ENCODE data around the gene CARMIL1.
A peak's percentile ranks its signal among the peaks of the same experiment; 100 is the strongest.

Gene CARMIL1

GRCh38 chr6:25363427-25363826 is 84.3 kb downstream of the CARMIL1 start:
- Histone ChIP-seq H3K4me1 (ENCODE audit: control insufficient read depth, insufficient read depth, low read depth, low read length) (peaks cover 11% of the 10 kb centered on the region), H3K9ac (ENCODE audit: low read length) (no peak overlapping the region), H2BK5ac (ENCODE audit: low read depth, low read length, poor library complexity, severe bottlenecking) (no peak overlapping the region), H3K27ac (ENCODE audit: low read length, poor library complexity, severe bottlenecking) (no peak overlapping the region), H3K9me3 (ENCODE audit: control insufficient read depth, low read length) (no peaks in the 10 kb centered on the region), H3K14ac (ENCODE audit: low read length in 2 of 2) (no peak overlapping the region), H3K27me3 (ENCODE audit: control insufficient read depth in 1 of 2, insufficient read depth in 1 of 2, low read length in 2 of 2) (no peaks in the 10 kb centered on the region), H3K4me3 (ENCODE audit: insufficient read depth in 1 of 2, low read depth in 1 of 2, low read length in 2 of 2) (no peak overlapping the region), H3K36me3 (ENCODE audit: control insufficient read depth in 1 of 2, insufficient read depth in 2 of 2, low read depth in 1 of 2, low read length in 2 of 2) (no peaks in the 10 kb centered on the region), H4K91ac (ENCODE audit: low read length) (no peak overlapping the region), H2AFZ (ENCODE audit: low read depth, low read length) (no peak overlapping the region), H2BK12ac (ENCODE audit: low read length in 2 of 2) (no peak overlapping the region), H2AK5ac (ENCODE audit: low read length, severe bottlenecking) (no peak overlapping the region), H3K23ac (ENCODE audit: low read length in 2 of 2) (no peak overlapping the region), H3K4ac (ENCODE audit: low read depth in 1 of 2, low read length in 2 of 2) (no peak overlapping the region), H2BK120ac (ENCODE audit: low read depth, low read length) (no peak overlapping the region), H3K79me1 (replicated peaks; ENCODE audit: low read length, poor library complexity, severe bottlenecking) (peaks cover 29% of the 10 kb centered on the region), H3K4me2 (ENCODE audit: low read length, poor library complexity, severe bottlenecking) (no peak overlapping the region), H2BK15ac (ENCODE audit: low read depth, poor library complexity, severe bottlenecking) (no peak overlapping the region), H4K8ac (ENCODE audit: low read length) (no peak overlapping the region), H3K18ac (ENCODE audit: low read depth in 1 of 2, low read length in 2 of 2) (no peak overlapping the region)
- 83% methylated on average over 2 of the region's 2 CpGs for WGBS
- DNase-seq, result no peak

GRCh38 chr6:25365154-25365553 is 86.0 kb downstream of the CARMIL1 start:
- H2AFZ ChIP-seq (ENCODE audit: low read depth, low read length), result no peak overlapping the region
- no peaks in the 10 kb centered on the region for H3K9me3 ChIP-seq (ENCODE audit: control insufficient read depth, low read length)
- H3K9ac ChIP-seq (ENCODE audit: low read length), result no peak overlapping the region
- H2BK120ac ChIP-seq (ENCODE audit: low read depth, low read length), result no peak overlapping the region
- peaks cover 32% of the 10 kb centered on the region for H3K79me1 ChIP-seq (replicated peaks; ENCODE audit: low read length, poor library complexity, severe bottlenecking)
- H2BK12ac ChIP-seq (ENCODE audit: low read length in 2 of 2), result no peak overlapping the region
- H3K36me3 ChIP-seq (ENCODE audit: control insufficient read depth in 1 of 2, insufficient read depth in 2 of 2, low read depth in 1 of 2, low read length in 2 of 2), result no peaks in the 10 kb centered on the region
- no peak overlapping the region for H4K8ac ChIP-seq (ENCODE audit: low read length)
- no peak overlapping the region for H3K23ac ChIP-seq (ENCODE audit: low read length in 2 of 2)
- no peaks in the 10 kb centered on the region for H3K27me3 ChIP-seq (ENCODE audit: control insufficient read depth in 1 of 2, insufficient read depth in 1 of 2, low read length in 2 of 2)
- no peak overlapping the region for H3K4ac ChIP-seq (ENCODE audit: low read depth in 1 of 2, low read length in 2 of 2)
- H3K14ac ChIP-seq (ENCODE audit: low read length in 2 of 2), result no peak overlapping the region
- H3K4me1 ChIP-seq (ENCODE audit: control insufficient read depth, insufficient read depth, low read depth, low read length), result peaks cover 8% of the 10 kb centered on the region
- H2BK5ac ChIP-seq (ENCODE audit: low read depth, low read length, poor library complexity, severe bottlenecking), result no peak overlapping the region
- DNase-seq, result no peak
- no peak overlapping the region for H2BK15ac ChIP-seq (ENCODE audit: low read depth, poor library complexity, severe bottlenecking)
- H3K27ac ChIP-seq (ENCODE audit: low read length, poor library complexity, severe bottlenecking), result no peak overlapping the region
- no peak overlapping the region for H2AK5ac ChIP-seq (ENCODE audit: low read length, severe bottlenecking)
- no peak overlapping the region for H3K4me3 ChIP-seq (ENCODE audit: insufficient read depth in 1 of 2, low read depth in 1 of 2, low read length in 2 of 2)
- 95% methylated on average over 5 of the region's 5 CpGs for WGBS
- no peak overlapping the region for H3K4me2 ChIP-seq (ENCODE audit: low read length, poor library complexity, severe bottlenecking)
- no peak overlapping the region for H4K91ac ChIP-seq (ENCODE audit: low read length)
- no peak overlapping the region for H3K18ac ChIP-seq (ENCODE audit: low read depth in 1 of 2, low read length in 2 of 2)

- H3K4me3 ChIP-seq (ENCODE audit: insufficient read depth in 1 of 2, low read depth in 1 of 2, low read length in 2 of 2), result peak overlapping the region in 1 of 2 experiments; percentile 29
- H3K23ac ChIP-seq (ENCODE audit: low read length in 2 of 2), result no peak overlapping the region
- H4K91ac ChIP-seq (ENCODE audit: low read length), result no peak overlapping the region
- no peak overlapping the region for H3K18ac ChIP-seq (ENCODE audit: low read depth in 1 of 2, low read length in 2 of 2)
- DNase-seq, result no peak
- no peak overlapping the region for H2AFZ ChIP-seq (ENCODE audit: low read depth, low read length)
- H4K8ac ChIP-seq (ENCODE audit: low read length), result no peak overlapping the region
- H2BK15ac ChIP-seq (ENCODE audit: low read depth, poor library complexity, severe bottlenecking), result no peak overlapping the region
- H3K4me2 ChIP-seq (ENCODE audit: low read length, poor library complexity, severe bottlenecking), result no peak overlapping the region
- H3K14ac ChIP-seq (ENCODE audit: low read length in 2 of 2), result no peak overlapping the region
- no peak overlapping the region for H2BK12ac ChIP-seq (ENCODE audit: low read length in 2 of 2)
- no peak overlapping the region for H2BK120ac ChIP-seq (ENCODE audit: low read depth, low read length)
- no peaks in the 10 kb centered on the region for H3K36me3 ChIP-seq (ENCODE audit: control insufficient read depth in 1 of 2, insufficient read depth in 2 of 2, low read depth in 1 of 2, low read length in 2 of 2)
- no peaks in the 10 kb centered on the region for H3K27me3 ChIP-seq (ENCODE audit: control insufficient read depth in 1 of 2, insufficient read depth in 1 of 2, low read length in 2 of 2)
- H2BK5ac ChIP-seq (ENCODE audit: low read depth, low read length, poor library complexity, severe bottlenecking), result no peak overlapping the region
- peak overlapping the region; percentile 86 for H2AK5ac ChIP-seq (ENCODE audit: low read length, severe bottlenecking)
- WGBS, result 94% methylated on average over 1 of the region's 1 CpG
- H3K4ac ChIP-seq (ENCODE audit: low read depth in 1 of 2, low read length in 2 of 2), result no peak overlapping the region
- H3K79me1 ChIP-seq (replicated peaks; ENCODE audit: low read length, poor library complexity, severe bottlenecking), result peaks cover 32% of the 10 kb centered on the region
- peak overlapping the region; percentile 7 for H3K9ac ChIP-seq (ENCODE audit: low read length)
- H3K9me3 ChIP-seq (ENCODE audit: control insufficient read depth, low read length), result no peaks in the 10 kb centered on the region
- peaks cover 6% of the 10 kb centered on the region for H3K4me1 ChIP-seq (ENCODE audit: control insufficient read depth, insufficient read depth, low read depth, low read length)
- H3K27ac ChIP-seq (ENCODE audit: low read length, poor library complexity, severe bottlenecking), result no peak overlapping the region
These were observed 87.8 kb downstream of the CARMIL1 start for GRCh38 chr6:25366903-25367545.

GRCh38 chr6:25369036-25369432 is 89.9 kb downstream of the CARMIL1 start:
- no peak overlapping the region for H2BK120ac ChIP-seq (ENCODE audit: low read depth, low read length)

More at GRCh38 chr6:25369036-25369432, 89.9 kb downstream of the CARMIL1 start:
- no peak overlapping the region for H2BK15ac ChIP-seq (ENCODE audit: low read depth, poor library complexity, severe bottlenecking)
- 89% methylated on average over 5 of the region's 6 CpGs for WGBS
- H3K27ac ChIP-seq (ENCODE audit: low read length, poor library complexity, severe bottlenecking), result no peak overlapping the region
- H3K4ac ChIP-seq (ENCODE audit: low read depth in 1 of 2, low read length in 2 of 2), result no peak overlapping the region
- H3K23ac ChIP-seq (ENCODE audit: low read length in 2 of 2), result no peak overlapping the region
- no peak overlapping the region for H4K8ac ChIP-seq (ENCODE audit: low read length)
- no peak overlapping the region for H2BK12ac ChIP-seq (ENCODE audit: low read length in 2 of 2)
- H3K18ac ChIP-seq (ENCODE audit: low read depth in 1 of 2, low read length in 2 of 2), result no peak overlapping the region
- peaks cover 6% of the 10 kb centered on the region for H3K4me1 ChIP-seq (ENCODE audit: control insufficient read depth, insufficient read depth, low read depth, low read length)
- H4K91ac ChIP-seq (ENCODE audit: low read length), result no peak overlapping the region
- peaks cover 23% of the 10 kb centered on the region for H3K79me1 ChIP-seq (replicated peaks; ENCODE audit: low read length, poor library complexity, severe bottlenecking)
- no peak overlapping the region for H3K14ac ChIP-seq (ENCODE audit: low read length in 2 of 2)
- no peaks in the 10 kb centered on the region for H3K9me3 ChIP-seq (ENCODE audit: control insufficient read depth, low read length)
- no peak overlapping the region for H2AFZ ChIP-seq (ENCODE audit: low read depth, low read length)
- no peak for DNase-seq
- H3K9ac ChIP-seq (ENCODE audit: low read length), result peak overlapping the region; percentile 74
- no peaks in the 10 kb centered on the region for H3K36me3 ChIP-seq (ENCODE audit: control insufficient read depth in 1 of 2, insufficient read depth in 2 of 2, low read depth in 1 of 2, low read length in 2 of 2)
- H3K27me3 ChIP-seq (ENCODE audit: control insufficient read depth in 1 of 2, insufficient read depth in 1 of 2, low read length in 2 of 2), result no peaks in the 10 kb centered on the region
- no peak overlapping the region for H3K4me2 ChIP-seq (ENCODE audit: low read length, poor library complexity, severe bottlenecking)
- H3K4me3 ChIP-seq (ENCODE audit: insufficient read depth in 1 of 2, low read depth in 1 of 2, low read length in 2 of 2), result peak overlapping the region in 1 of 2 experiments; percentile 42
- no peak overlapping the region for H2AK5ac ChIP-seq (ENCODE audit: low read length, severe bottlenecking)
- no peak overlapping the region for H2BK5ac ChIP-seq (ENCODE audit: low read depth, low read length, poor library complexity, severe bottlenecking)
